ENCODE measurements around the gene OGFR. TPM values are rescaled to one million over a fixed set of nuclear protein-coding genes. Genes with fewer than 3 reads are reported as not detected.

The OGFR gene
- total RNA-seq, 4 donors from 2014 or later: 32.1 to 54.1 (median 42.5) TPM

GRCh38 chr20:62805711-62806382 is 1.2 kb downstream of the OGFR start:
- H3K27ac ChIP-seq: peak overlapping the region; percentile 88
- TF ChIP-seq POLR2AphosphoS5 (IDR thresholded peaks at IDR 0.05) (no peak), POLR2A (IDR thresholded peaks at IDR 0.05) (no peak), EP300 (IDR thresholded peaks at IDR 0.05) (no peak), CTCF (IDR thresholded peaks at IDR 0.05) (no peak)
- no peak for DNase-seq (ENCODE audit: low spot score in 2 of 2)
- H3K4me3 ChIP-seq: peak overlapping the region; percentile 100
- peaks cover 37% of the 10 kb centered on the region for H3K36me3 ChIP-seq
- H3K4me1 ChIP-seq: peaks cover 42% of the 10 kb centered on the region
- H3K9me3 ChIP-seq: no peaks in the 10 kb centered on the region
- no peaks in the 10 kb centered on the region for H3K27me3 ChIP-seq
- 30% methylated on average over 23 of the region's 25 CpGs for whole genome bisulfite sequencing

GRCh38 chr20:62806383-62807050 is 1.9 kb downstream of the OGFR start:
- Histone ChIP-seq H3K27ac (peak overlapping the region; percentile 13), H3K4me3 (peak overlapping the region; percentile 100), H3K27me3 (no peaks in the 10 kb centered on the region), H3K9me3 (no peaks in the 10 kb centered on the region), H3K4me1 (peaks cover 42% of the 10 kb centered on the region), H3K36me3 (peaks cover 37% of the 10 kb centered on the region)
- TF ChIP-seq POLR2AphosphoS5 (IDR thresholded peaks at IDR 0.05) (no peak), EP300 (IDR thresholded peaks at IDR 0.05) (no peak), CTCF (IDR thresholded peaks at IDR 0.05) (no peak), POLR2A (IDR thresholded peaks at IDR 0.05) (no peak)
- WGBS: 82% methylated on average over 11 of the region's 11 CpGs
- DNase-seq (ENCODE audit: low spot score in 2 of 2): no peak

GRCh38 chr20:62807444-62808210 is 3.0 kb downstream of the OGFR start:
- H3K4me1 ChIP-seq: peaks cover 39% of the 10 kb centered on the region
- TF ChIP-seq POLR2A (IDR thresholded peaks at IDR 0.05) (no peak), EP300 (IDR thresholded peaks at IDR 0.05) (no peak), POLR2AphosphoS5 (IDR thresholded peaks at IDR 0.05) (no peak), CTCF (IDR thresholded peaks at IDR 0.05) (no peak)
- H3K27me3 ChIP-seq: no peaks in the 10 kb centered on the region
- peaks cover 46% of the 10 kb centered on the region for H3K36me3 ChIP-seq
- no peak overlapping the region for H3K4me3 ChIP-seq
- 85% methylated on average over 18 of the region's 23 CpGs for WGBS
- H3K9me3 ChIP-seq: no peaks in the 10 kb centered on the region
- no peak overlapping the region for H3K27ac ChIP-seq
- DNase-seq (ENCODE audit: low spot score in 2 of 2): no peak

GRCh38 chr20:62808211-62808865 is 3.7 kb downstream of the OGFR start:
- Histone ChIP-seq H3K27me3 (no peaks in the 10 kb centered on the region), H3K4me1 (peaks cover 36% of the 10 kb centered on the region), H3K27ac (no peak overlapping the region), H3K36me3 (peaks cover 52% of the 10 kb centered on the region), H3K9me3 (no peaks in the 10 kb centered on the region), H3K4me3 (no peak overlapping the region)
- 42% methylated on average over 19 of the region's 21 CpGs for WGBS
- no peak for TF ChIP-seq POLR2A (IDR thresholded peaks at IDR 0.05)
- TF ChIP-seq CTCF (IDR thresholded peaks at IDR 0.05): peak; percentile 90
- no peak for DNase-seq (ENCODE audit: low spot score in 2 of 2)
